ENCODE data around the gene AGBL1. TPM values are rescaled to one million over a fixed set of nuclear protein-coding genes. Genes with fewer than 3 reads are reported as not detected.

AGBL1 gene
- total RNA-seq, 1 donor = not detected

DNA sequence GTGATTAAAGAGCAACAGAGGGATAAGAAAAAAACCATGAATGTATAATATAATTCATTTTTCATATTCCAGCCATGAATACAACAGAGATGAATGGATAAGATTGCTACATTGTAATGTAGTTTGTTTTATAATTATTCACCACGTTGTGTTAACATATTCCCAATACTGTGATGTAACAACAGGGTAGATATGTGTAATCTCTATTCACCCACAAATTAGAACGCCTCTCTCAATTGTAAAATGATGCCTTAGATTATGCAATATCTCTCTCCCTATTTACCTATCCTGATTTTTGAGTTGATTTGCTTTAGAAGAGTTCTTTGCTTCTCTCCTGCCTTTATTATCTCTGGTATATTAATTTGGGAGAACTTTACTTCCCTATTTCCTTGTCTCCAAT lies 193.6 kb downstream of the AGBL1 start:
- TF ChIP-seq, protein P1, sequence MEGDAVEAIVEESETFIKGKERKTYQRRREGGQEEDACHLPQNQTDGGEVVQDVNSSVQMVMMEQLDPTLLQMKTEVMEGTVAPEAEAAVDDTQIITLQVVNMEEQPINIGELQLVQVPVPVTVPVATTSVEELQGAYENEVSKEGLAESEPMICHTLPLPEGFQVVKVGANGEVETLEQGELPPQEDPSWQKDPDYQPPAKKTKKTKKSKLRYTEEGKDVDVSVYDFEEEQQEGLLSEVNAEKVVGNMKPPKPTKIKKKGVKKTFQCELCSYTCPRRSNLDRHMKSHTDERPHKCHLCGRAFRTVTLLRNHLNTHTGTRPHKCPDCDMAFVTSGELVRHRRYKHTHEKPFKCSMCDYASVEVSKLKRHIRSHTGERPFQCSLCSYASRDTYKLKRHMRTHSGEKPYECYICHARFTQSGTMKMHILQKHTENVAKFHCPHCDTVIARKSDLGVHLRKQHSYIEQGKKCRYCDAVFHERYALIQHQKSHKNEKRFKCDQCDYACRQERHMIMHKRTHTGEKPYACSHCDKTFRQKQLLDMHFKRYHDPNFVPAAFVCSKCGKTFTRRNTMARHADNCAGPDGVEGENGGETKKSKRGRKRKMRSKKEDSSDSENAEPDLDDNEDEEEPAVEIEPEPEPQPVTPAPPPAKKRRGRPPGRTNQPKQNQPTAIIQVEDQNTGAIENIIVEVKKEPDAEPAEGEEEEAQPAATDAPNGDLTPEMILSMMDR (IDR thresholded peaks at IDR 0.05; ENCODE audit: insufficient read depth, low read length) = no peak
- no peak for DNase-seq (ENCODE audit: low read depth)
- no peak overlapping the region for H3K4me3 ChIP-seq (ENCODE audit: low read depth, low read length)

DNA sequence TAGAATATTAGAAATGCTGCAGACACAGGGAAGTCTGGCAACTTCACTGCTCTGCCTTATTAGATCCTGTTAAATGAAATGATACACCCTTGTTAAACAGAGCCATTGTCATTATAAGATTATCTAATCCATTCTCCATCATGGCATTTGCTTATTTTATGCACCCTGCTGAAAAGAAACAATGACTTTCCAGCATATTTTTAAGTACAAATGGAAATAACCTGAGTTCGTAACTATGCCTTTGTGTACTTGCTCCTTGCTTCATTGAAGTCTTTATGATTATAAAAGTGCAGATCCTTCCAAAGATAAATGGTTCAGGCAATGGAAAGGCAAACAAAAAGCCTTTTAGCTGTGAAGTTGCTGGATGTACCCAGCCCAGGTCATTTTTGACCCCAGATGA lies 195.7 kb downstream of the AGBL1 start:
- H3K4me3 ChIP-seq (ENCODE audit: low read depth, low read length) = no peak overlapping the region
- TF ChIP-seq, protein P1 (IDR thresholded peaks at IDR 0.05; ENCODE audit: insufficient read depth, low read length) = no peak
- no peak for DNase-seq (ENCODE audit: low read depth)

DNA sequence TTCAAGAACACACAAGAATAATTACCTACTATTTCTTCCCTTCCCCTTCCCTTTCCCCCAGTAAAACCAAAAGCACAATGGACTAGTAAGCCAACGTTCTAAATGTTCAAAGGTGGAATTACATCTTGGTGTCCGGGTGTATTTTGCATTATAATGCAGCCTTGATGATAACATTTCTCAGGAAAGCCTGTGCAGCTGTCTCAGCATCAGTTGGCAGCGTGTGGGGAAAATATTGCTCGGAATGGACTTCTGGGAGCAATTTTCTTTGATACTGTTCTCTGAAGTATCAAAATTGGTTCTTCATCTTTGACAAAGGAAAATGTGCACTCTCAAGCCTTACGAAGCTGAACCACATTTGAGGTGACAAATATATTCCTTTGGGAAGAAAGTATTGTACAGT lies 198.9 kb downstream of the AGBL1 start:
- TF ChIP-seq, protein P1 (IDR thresholded peaks at IDR 0.05; ENCODE audit: insufficient read depth, low read length) = no peak
- H3K4me3 ChIP-seq (ENCODE audit: low read depth, low read length) = no peak overlapping the region
- DNase-seq (ENCODE audit: low read depth) = no peak

DNA sequence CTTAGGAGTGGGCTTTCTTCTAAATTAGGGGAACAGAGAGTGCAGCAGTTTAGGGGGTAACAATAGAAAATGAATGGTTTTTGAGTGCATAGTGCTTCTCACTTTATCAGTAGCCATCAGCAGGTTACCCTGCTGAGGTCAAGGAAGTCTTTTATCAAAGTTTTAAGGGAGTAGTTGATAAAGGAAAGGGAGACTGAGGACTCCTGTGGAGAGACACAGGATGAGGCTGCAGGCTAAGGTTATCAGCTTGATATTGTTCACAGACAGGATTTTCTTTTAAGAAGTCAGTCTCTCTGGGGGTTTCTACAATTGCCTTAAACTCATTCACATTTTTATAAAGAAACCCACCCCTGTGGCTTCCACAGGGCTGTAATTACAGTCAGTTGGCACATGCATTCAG lies 205.0 kb downstream of the AGBL1 start:
- TF ChIP-seq, protein P1 (IDR thresholded peaks at IDR 0.05; ENCODE audit: insufficient read depth, low read length) = no peak
- no peak for DNase-seq (ENCODE audit: low read depth)
- H3K4me3 ChIP-seq (ENCODE audit: low read depth, low read length) = no peak overlapping the region

DNA sequence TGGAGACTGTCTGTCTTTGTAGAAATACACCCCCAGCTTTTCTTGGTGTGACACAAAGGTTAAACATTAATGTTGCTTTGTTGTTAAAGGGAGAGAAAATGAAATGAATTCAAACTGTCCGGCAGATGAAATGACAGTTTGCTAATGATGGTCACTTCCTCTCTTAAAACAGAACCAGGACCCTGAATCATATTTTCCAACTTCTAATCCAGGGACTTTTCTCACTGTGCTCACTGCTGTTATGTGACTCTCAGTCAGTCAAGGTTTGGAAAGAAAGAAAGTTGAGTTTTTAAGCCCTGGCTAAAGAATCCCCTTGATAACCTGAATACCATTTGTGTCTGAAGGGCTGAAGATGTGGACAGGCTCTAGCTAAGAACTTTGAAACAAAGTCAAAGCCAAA lies 215.8 kb downstream of the AGBL1 start:
- DNase-seq (ENCODE audit: low read depth) = no peak
- H3K4me3 ChIP-seq (ENCODE audit: low read depth, low read length) = no peak overlapping the region
- TF ChIP-seq, protein P1 (IDR thresholded peaks at IDR 0.05; ENCODE audit: insufficient read depth, low read length) = no peak

DNA sequence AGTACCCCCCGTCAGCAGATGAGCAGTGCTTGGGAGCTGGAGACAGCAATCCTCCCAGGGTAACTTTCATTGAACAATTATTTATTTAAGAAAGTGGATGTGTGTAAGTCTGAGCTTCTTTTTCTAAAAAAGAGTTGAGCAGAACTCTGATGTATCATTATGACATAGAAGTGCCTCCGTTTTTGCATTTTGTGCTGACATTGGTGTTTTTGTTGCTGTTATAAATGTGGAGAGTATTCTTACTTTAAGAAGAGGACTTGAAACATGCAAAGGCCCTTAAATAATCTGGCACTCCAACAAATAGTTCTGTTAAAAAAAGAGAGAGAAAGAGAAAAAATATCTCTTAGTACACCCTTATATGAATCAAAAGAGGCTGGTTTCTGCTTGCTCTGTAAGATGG lies 217.1 kb downstream of the AGBL1 start:
- no peak for DNase-seq (ENCODE audit: low read depth)
- no peak overlapping the region for H3K4me3 ChIP-seq (ENCODE audit: low read depth, low read length)
- TF ChIP-seq, protein P1 (IDR thresholded peaks at IDR 0.05; ENCODE audit: insufficient read depth, low read length) = no peak

DNA sequence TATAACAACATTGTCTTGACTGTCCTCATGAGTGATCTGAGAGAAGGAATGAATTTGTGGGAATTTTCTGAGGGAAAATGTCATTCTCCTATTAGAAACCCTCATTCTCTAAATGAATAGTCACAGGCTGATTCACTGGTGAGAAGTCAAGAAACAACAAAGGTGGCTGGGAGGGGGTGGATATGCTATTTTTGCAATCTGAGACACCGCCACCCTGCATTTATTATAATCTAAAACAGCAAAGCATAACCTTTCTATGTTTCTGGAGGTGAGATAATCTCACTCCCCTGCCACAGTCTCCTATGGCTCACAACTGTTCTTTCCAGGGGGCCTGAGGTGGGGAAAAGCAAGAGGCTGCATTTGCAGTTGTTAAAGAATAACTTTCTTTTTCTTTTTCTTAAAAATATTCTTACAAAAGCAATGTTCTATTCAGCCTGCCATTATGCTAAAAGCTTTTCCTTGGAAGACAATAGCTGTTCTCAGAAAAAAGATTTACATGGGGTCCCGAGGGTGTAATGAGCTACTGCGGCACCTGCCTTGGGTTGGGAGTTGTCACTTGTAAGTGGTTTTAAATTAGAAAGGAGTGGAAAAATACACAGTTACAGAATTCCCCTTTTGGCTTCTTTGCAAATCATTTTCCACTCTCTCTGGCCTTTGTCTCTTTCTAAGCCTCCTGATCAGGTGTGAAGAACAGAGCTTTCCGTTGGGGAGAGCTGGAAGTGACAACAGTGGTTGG lies 220.9 kb downstream of the AGBL1 start:
- DNase-seq (ENCODE audit: low read depth) = no peak
- TF ChIP-seq, protein P1 (IDR thresholded peaks at IDR 0.05; ENCODE audit: insufficient read depth, low read length) = no peak

More for the DNA sequence above, 220.9 kb downstream of the AGBL1 start:
- no peak overlapping the region for H3K4me3 ChIP-seq (ENCODE audit: low read depth, low read length)

All from fibroblast of the aortic adventitia (primary cell).